OCI-LY1 (cell line): ENCODE data around the gene PUM2.

Source experiments
- H2AFZ ChIP-seq: fragments of 200-600 bp; sonication (generic), shearing (Covaris generic); 2 replicates; pipeline ENCODE4 v1.6.0; 2014; ENCODE audit warnings: antibody characterized with exemption, mild to moderate bottlenecking, low read length
- H3F3A ChIP-seq: fragments of 200-600 bp; sonication (generic), shearing (Covaris generic); 2 replicates; pipeline ENCODE4 v1.6.0; 2014; ENCODE audit warnings: mild to moderate bottlenecking, antibody characterized with exemption, low read length, moderate library complexity; ENCODE audit not compliant: insufficient read depth
- H3K27ac ChIP-seq: fragments of 200-600 bp; sonication (generic); 2 replicates; pipeline ENCODE4 v1.5.1; 2014; ENCODE audit warnings: low read length, mixed run types, mild to moderate bottlenecking, low read depth; ENCODE audit not compliant: poor library complexity, severe bottlenecking
- H3K27me3 ChIP-seq: fragments of 200-600 bp; sonication (generic); 2 replicates; pipeline ENCODE4 v1.6.0; 2014; ENCODE audit warnings: antibody characterized with exemption, mild to moderate bottlenecking, low read length, moderate library complexity; ENCODE audit not compliant: insufficient read depth
- H3K36me3 ChIP-seq: fragments of 200-600 bp; sonication (generic); 2 replicates; pipeline ENCODE4 v1.6.1; 2014; ENCODE audit warnings: mild to moderate bottlenecking, antibody characterized with exemption, low read length, moderate library complexity, mixed read lengths; ENCODE audit not compliant: insufficient read depth
- H3K4me1 ChIP-seq: fragments of 200-600 bp; sonication (generic); 2 replicates; pipeline ENCODE4 v1.5.1; 2014; ENCODE audit warnings: mild to moderate bottlenecking, low read length, moderate library complexity; ENCODE audit not compliant: insufficient read depth, severe bottlenecking
- H3K4me2 ChIP-seq: fragments of 200-600 bp; sonication (generic), shearing (Covaris generic); 2 replicates; pipeline ENCODE4 v1.6.1; 2014; ENCODE audit warnings: low read length
- H3K4me3 ChIP-seq: fragments of 200-600 bp; sonication (generic); 2 replicates; pipeline ENCODE4 v1.5.1; 2014; ENCODE audit warnings: low read length, low read depth, mild to moderate bottlenecking, mixed read lengths; ENCODE audit not compliant: poor library complexity, severe bottlenecking
- H3K79me2 ChIP-seq: fragments of 200-600 bp; shearing (Covaris generic); 2 replicates; pipeline ENCODE4 v1.6.1; 2016; ENCODE audit warnings: mixed run types, low read length, mixed read lengths; ENCODE audit not compliant: insufficient read depth
- H3K9ac ChIP-seq: fragments of 200-600 bp; sonication (generic), shearing (Covaris generic); 2 replicates; pipeline ENCODE4 v1.6.1; 2014; ENCODE audit warnings: mild to moderate bottlenecking, low read length, mixed read lengths
- H3K9me2 ChIP-seq: fragments of 200-600 bp; sonication (generic), shearing (Covaris generic); 2 replicates; pipeline ENCODE4 v1.6.1; 2014; ENCODE audit warnings: low read depth, mild to moderate bottlenecking, low read length, mixed read lengths
- H3K9me3 ChIP-seq: fragments of 200-600 bp; shearing (Covaris generic); 2 replicates; pipeline ENCODE4 v1.6.1; 2014; ENCODE audit warnings: low read length, mixed read lengths
- H4K20me1 ChIP-seq: fragments of 200-600 bp; sonication (generic), shearing (Covaris generic); 2 replicates; pipeline ENCODE4 v1.6.0; 2016; ENCODE audit warnings: mild to moderate bottlenecking, low read length; ENCODE audit not compliant: insufficient read depth
- CTCF ChIP-seq: fragments of 200-600 bp; sonication (generic), shearing (Covaris generic); IDR thresholded peaks from 2 replicates; pipeline ENCODE4 v1.5.1; 2017; ENCODE audit warnings: mild to moderate bottlenecking, antibody characterized with exemption, low read length, moderate library complexity, mixed read lengths
- EZH2 ChIP-seq: fragments of 200-600 bp; sonication (generic), shearing (Covaris generic); IDR thresholded peaks from 2 replicates; pipeline ENCODE4 v1.8.0; 2017; ENCODE audit warnings: borderline replicate concordance, mixed run types, mild to moderate bottlenecking, antibody characterized with exemption, low read length, moderate library complexity, mixed read lengths

PUM2 gene

GRCh38 chr2:20210462-20210861 is 140.2 kb downstream of the PUM2 start:
- Histone ChIP-seq H2AFZ (no peak overlapping the region), H3F3A (no peaks in the 10 kb centered on the region), H3K4me3 (no peak overlapping the region), H4K20me1 (no peaks in the 10 kb centered on the region), H3K27me3 (peaks cover 14% of the 10 kb centered on the region; the same call in 1 of the 2 replicates), H3K27ac (no peak overlapping the region), H3K9me2 (no peaks in the 10 kb centered on the region), H3K4me1 (no peaks in the 10 kb centered on the region), H3K4me2 (no peak overlapping the region), H3K79me2 (no peaks in the 10 kb centered on the region), H3K9me3 (no peaks in the 10 kb centered on the region), H3K36me3 (no peaks in the 10 kb centered on the region), H3K9ac (no peak overlapping the region)
- no peak for TF ChIP-seq EZH2
- no peak for TF ChIP-seq CTCF

- no peak overlapping the region for H3K4me2 ChIP-seq
- H3K27me3 ChIP-seq, result peaks cover 14% of the 10 kb centered on the region; the same call in 1 of the 2 replicates
- no peaks in the 10 kb centered on the region for H3K9me2 ChIP-seq
- H3F3A ChIP-seq, result no peaks in the 10 kb centered on the region
- no peak for TF ChIP-seq EZH2
- TF ChIP-seq CTCF, result no peak
- no peaks in the 10 kb centered on the region for H3K36me3 ChIP-seq
- H2AFZ ChIP-seq, result no peak overlapping the region
- H3K9ac ChIP-seq, result no peak overlapping the region
- no peak overlapping the region for H3K4me3 ChIP-seq
- H3K79me2 ChIP-seq, result no peaks in the 10 kb centered on the region
- H3K4me1 ChIP-seq, result no peaks in the 10 kb centered on the region
- H4K20me1 ChIP-seq, result no peaks in the 10 kb centered on the region
- H3K9me3 ChIP-seq, result no peaks in the 10 kb centered on the region
- no peak overlapping the region for H3K27ac ChIP-seq
Measured at GRCh38 chr2:20209373-20210109, 141.1 kb downstream of the PUM2 start.

GRCh38 chr2:20208476-20208859 is 142.2 kb downstream of the PUM2 start:
- Histone ChIP-seq H3K4me1 (no peaks in the 10 kb centered on the region), H3K9me2 (no peaks in the 10 kb centered on the region), H3K9ac (no peak overlapping the region), H2AFZ (no peak overlapping the region), H3K27ac (no peak overlapping the region), H3K79me2 (no peaks in the 10 kb centered on the region), H4K20me1 (no peaks in the 10 kb centered on the region), H3K4me3 (no peak overlapping the region), H3K9me3 (no peaks in the 10 kb centered on the region), H3F3A (no peaks in the 10 kb centered on the region), H3K36me3 (no peaks in the 10 kb centered on the region), H3K4me2 (no peak overlapping the region), H3K27me3 (peaks cover 14% of the 10 kb centered on the region; the same call in 1 of the 2 replicates)
- TF ChIP-seq EZH2 (no peak), CTCF (no peak)
